HAP-1 (cell line): Measurements from ENCODE around the gene LY6G6F.

ENCODE experiments used
- DNase-seq, 2 experiments: peaks; one replicate each; pipeline ENCODE4 v3.0.0-alpha.2; 2016 to 2020; ENCODE audit warnings: low spot score in 2 of 2
- H3K27me3 ChIP-seq: fragments of 250-450 bp; sonication (Bioruptor Pico); 2 replicates; pipeline ENCODE4 v1.5.1; 2020; ENCODE audit warnings: low read depth, mild to moderate bottlenecking, moderate library complexity
- H3K36me3 ChIP-seq: fragments of 250-450 bp; sonication (Bioruptor Pico); replicated peaks from 2 replicates; pipeline ENCODE4 v1.5.1; 2020; ENCODE audit warnings: mild to moderate bottlenecking
- H3K4me1 ChIP-seq: fragments of 250-450 bp; sonication (Bioruptor Pico); 2 replicates; pipeline ENCODE4 v1.5.1; 2020; ENCODE audit warnings: mild to moderate bottlenecking
- H3K4me3 ChIP-seq: fragments of 250-450 bp; sonication (Bioruptor Pico); 2 replicates; pipeline ENCODE4 v1.5.1; 2020; ENCODE audit warnings: mild to moderate bottlenecking, moderate library complexity
- H3K9me3 ChIP-seq: fragments of 250-450 bp; sonication (Bioruptor Pico); 2 replicates; pipeline ENCODE4 v1.5.1; 2020; ENCODE audit warnings: mild to moderate bottlenecking, moderate library complexity
- in situ Hi-C: fragments of 300-500 bp; cut with MboI; formaldehyde crosslinking; loops from 3 replicates; pipeline ENCODE4 v1.14.3; 2020; ENCODE audit warnings: low sequenced_read_pairs, inconsistent platforms, mixed read lengths

LY6G6F gene

DNA sequence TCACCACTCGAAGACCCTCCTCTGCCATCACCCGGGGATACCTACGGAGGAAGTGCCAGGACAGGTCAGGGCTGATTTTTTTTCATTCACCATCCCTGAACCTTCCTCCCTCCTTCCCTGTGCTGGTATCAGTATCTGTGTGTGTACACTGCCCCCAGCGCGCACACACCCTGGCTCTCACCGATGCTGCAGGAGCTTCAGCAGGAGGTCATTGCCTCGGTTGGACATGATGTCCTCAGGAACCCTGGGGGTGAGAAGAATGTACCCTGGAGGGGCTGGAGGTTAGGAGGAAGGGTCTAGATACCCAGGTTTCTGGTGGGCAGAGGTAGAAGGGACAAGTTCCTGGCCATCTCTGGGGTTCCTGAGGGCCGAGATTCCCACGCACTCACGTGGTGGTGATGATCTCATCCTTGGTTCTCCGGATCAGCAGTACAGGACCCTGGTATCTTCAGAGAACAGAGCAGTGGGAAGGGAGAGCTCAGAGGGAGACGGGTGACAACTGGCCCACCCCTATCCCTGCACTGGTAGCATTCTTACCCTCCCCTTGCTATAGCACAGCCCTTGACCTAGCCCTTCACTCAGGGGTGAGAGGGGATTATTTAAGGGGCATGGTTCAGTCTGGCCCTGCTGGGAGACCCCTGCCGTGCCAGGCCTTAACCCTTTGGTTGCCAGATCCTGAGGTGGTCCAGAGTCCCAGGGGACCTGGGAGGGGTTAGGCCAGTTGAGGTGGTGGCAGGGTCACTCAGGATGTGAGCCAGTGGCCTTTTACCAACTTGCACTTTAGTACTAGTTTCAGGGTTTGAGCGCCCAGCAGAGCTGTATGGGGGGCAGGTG lies 18.6 kb upstream of the LY6G6F start:
- Histone ChIP-seq H3K36me3 (peaks cover 40% of the 10 kb centered on the region), H3K27me3 (no peaks in the 10 kb centered on the region), H3K4me1 (no peaks in the 10 kb centered on the region), H3K9me3 (no peaks in the 10 kb centered on the region), H3K4me3 (no peak overlapping the region)
- DNase-seq = no peak
- in situ Hi-C loops = no loop called here

- Histone ChIP-seq H3K9me3 (no peaks in the 10 kb centered on the region), H3K4me3 (no peak overlapping the region), H3K36me3 (peaks cover 46% of the 10 kb centered on the region), H3K4me1 (no peaks in the 10 kb centered on the region), H3K27me3 (no peaks in the 10 kb centered on the region)
- in situ Hi-C loops = no loop called here
- DNase-seq = peak in 1 of 2 experiments; percentile 35
Measured at GRCh38 chr6:31689249-31690110, 17.2 kb upstream of the LY6G6F start.

GRCh38 chr6:31690231-31691077 lies 16.2 kb upstream of the LY6G6F start:
- Histone ChIP-seq H3K27me3 (no peaks in the 10 kb centered on the region), H3K36me3 (peaks cover 52% of the 10 kb centered on the region), H3K4me3 (no peak overlapping the region), H3K9me3 (no peaks in the 10 kb centered on the region), H3K4me1 (no peaks in the 10 kb centered on the region)
- no peak for DNase-seq
- in situ Hi-C loops = no loop called here

DNA sequence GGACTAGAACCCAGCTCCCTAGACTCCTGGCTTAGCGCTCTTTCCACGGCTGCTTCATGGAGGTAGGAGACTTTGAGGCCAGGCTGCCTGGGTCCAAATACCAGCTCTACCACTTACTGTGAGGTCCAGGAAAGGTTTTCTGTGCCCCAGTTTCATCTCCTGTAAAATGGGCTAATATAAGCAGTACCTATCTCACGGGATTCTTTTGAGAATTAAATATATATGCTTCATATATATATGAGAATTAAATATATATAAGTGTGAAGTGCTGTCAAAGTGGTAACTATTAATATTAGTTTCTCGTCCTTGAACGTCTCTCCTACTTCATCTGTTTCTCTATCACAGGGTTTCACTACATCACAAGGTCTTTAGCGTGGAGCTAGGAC lies 15.6 kb upstream of the LY6G6F start:
- in situ Hi-C loops = no loop called here
- peaks cover 52% of the 10 kb centered on the region for H3K36me3 ChIP-seq

GRCh38 chr6:31691564-31692108 lies 15.0 kb upstream of the LY6G6F start:
- in situ Hi-C loops = no loop called here
- Histone ChIP-seq H3K27me3 (no peaks in the 10 kb centered on the region), H3K9me3 (no peaks in the 10 kb centered on the region), H3K4me1 (no peaks in the 10 kb centered on the region), H3K4me3 (no peak overlapping the region), H3K36me3 (peaks cover 52% of the 10 kb centered on the region)
- no peak for DNase-seq

More for the DNA sequence above, 15.6 kb upstream of the LY6G6F start:
- no peak overlapping the region for H3K4me3 ChIP-seq
- DNase-seq = no peak
- no peaks in the 10 kb centered on the region for H3K9me3 ChIP-seq
- H3K27me3 ChIP-seq = no peaks in the 10 kb centered on the region
- no peaks in the 10 kb centered on the region for H3K4me1 ChIP-seq

GRCh38 chr6:31692353-31692752 lies 14.3 kb upstream of the LY6G6F start:
- Histone ChIP-seq H3K4me1 (no peaks in the 10 kb centered on the region), H3K9me3 (no peaks in the 10 kb centered on the region), H3K4me3 (no peak overlapping the region), H3K27me3 (no peaks in the 10 kb centered on the region), H3K36me3 (peaks cover 53% of the 10 kb centered on the region)
- in situ Hi-C loops = no loop called here
- DNase-seq = no peak

GRCh38 chr6:31692886-31693285 lies 13.8 kb upstream of the LY6G6F start:
- in situ Hi-C loops = no loop called here
- Histone ChIP-seq H3K4me1 (no peaks in the 10 kb centered on the region), H3K4me3 (no peak overlapping the region), H3K27me3 (no peaks in the 10 kb centered on the region), H3K9me3 (no peaks in the 10 kb centered on the region), H3K36me3 (peaks cover 50% of the 10 kb centered on the region)
- DNase-seq = no peak

- no peak for DNase-seq
- Histone ChIP-seq H3K4me3 (no peak overlapping the region), H3K36me3 (peaks cover 44% of the 10 kb centered on the region), H3K9me3 (no peaks in the 10 kb centered on the region), H3K27me3 (no peaks in the 10 kb centered on the region), H3K4me1 (no peaks in the 10 kb centered on the region)
- in situ Hi-C loops = no loop called here
Measured at GRCh38 chr6:31693535-31693934, 13.1 kb upstream of the LY6G6F start.

DNA sequence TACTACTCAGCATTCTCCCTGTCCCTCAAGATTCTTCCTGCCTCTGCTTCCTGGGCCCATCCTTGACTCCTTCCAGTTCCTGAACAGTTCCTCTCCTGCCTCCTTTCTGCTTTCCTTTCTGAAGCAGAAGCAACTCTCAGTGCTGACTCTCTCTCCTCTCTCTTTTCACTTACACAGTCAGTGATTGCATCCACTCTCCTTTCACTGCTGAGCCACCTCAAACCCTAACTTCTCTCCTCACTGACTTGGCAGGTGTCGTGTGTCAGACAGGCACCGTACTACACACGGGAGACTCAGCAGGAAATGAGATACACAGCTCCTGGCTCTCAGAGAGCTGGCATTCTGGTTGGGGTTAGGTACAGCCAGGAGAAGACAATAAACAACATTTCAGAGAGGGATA lies 9.1 kb upstream of the LY6G6F start:
- peaks cover 7% of the 10 kb centered on the region; the same call in 1 of the 2 replicates for H3K4me1 ChIP-seq
- in situ Hi-C loops = no loop called here
- peaks cover 28% of the 10 kb centered on the region for H3K36me3 ChIP-seq
- no peaks in the 10 kb centered on the region for H3K9me3 ChIP-seq
- H3K27me3 ChIP-seq = no peaks in the 10 kb centered on the region
- DNase-seq = no peak
- H3K4me3 ChIP-seq = no peak overlapping the region

GRCh38 chr6:31700740-31701401 lies 5.8 kb upstream of the LY6G6F start:
- Histone ChIP-seq H3K9me3 (no peaks in the 10 kb centered on the region), H3K4me3 (no peak overlapping the region), H3K36me3 (peaks cover 13% of the 10 kb centered on the region), H3K27me3 (no peaks in the 10 kb centered on the region), H3K4me1 (peaks cover 13% of the 10 kb centered on the region)
- no peak for DNase-seq
- in situ Hi-C loops = no loop called here

DNA sequence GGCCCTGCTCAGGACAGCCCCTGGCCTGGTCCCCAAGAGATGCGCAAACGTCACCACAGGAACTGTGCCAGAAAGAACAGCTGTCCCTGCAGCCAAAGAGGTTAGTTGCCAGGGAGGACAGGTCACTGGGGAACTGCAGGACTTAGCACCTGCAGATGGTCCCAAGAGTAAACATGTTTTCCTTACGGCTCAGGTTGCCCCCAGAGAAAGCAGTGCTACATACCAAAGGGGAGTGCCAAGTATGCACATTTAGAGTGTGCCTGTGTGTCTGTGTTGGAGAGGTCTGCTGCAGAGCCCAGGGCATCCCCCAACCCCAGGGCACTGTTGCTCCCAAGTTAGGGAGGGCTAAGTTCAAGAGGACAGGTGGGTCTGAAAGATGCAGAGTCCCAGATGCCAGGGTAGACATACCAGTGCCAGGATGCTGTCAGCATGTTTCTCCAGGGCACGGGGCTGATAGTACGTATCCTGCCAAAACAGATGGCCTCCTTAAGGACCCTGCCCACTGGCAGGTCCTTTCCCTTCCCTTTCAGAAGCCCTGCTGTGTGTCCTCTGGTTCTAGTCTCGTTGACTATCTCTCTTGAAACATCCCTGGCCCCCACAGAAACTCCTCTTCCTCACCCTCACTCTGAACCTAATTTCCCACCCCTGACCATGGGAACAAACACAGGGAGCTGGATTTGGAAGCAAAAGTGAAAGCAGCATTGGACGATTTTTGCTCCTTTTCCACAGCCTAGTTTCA lies 4.8 kb upstream of the LY6G6F start:
- no peaks in the 10 kb centered on the region for H3K27me3 ChIP-seq
- no peak for DNase-seq
- no peaks in the 10 kb centered on the region for H3K9me3 ChIP-seq
- H3K4me3 ChIP-seq = peak overlapping the region; percentile 90
- peaks cover 13% of the 10 kb centered on the region for H3K4me1 ChIP-seq
- in situ Hi-C loops = no loop called here
- H3K36me3 ChIP-seq = peaks cover 10% of the 10 kb centered on the region

- Histone ChIP-seq H3K4me1 (peaks cover 13% of the 10 kb centered on the region), H3K9me3 (no peaks in the 10 kb centered on the region), H3K36me3 (peaks cover 7% of the 10 kb centered on the region), H3K4me3 (peak overlapping the region; percentile 90), H3K27me3 (no peaks in the 10 kb centered on the region)
- in situ Hi-C loops = no loop called here
- DNase-seq = no peak
Measured at GRCh38 chr6:31702405-31702818, 4.3 kb upstream of the LY6G6F start.
